ENCODE measurements around the gene DLL3. TPM values are rescaled to one million over a fixed set of nuclear protein-coding genes. Genes with fewer than 3 reads are reported as not detected.

DLL3 gene
- total RNA-seq, 3 donors from 2014 or later, result not detected

DNA sequence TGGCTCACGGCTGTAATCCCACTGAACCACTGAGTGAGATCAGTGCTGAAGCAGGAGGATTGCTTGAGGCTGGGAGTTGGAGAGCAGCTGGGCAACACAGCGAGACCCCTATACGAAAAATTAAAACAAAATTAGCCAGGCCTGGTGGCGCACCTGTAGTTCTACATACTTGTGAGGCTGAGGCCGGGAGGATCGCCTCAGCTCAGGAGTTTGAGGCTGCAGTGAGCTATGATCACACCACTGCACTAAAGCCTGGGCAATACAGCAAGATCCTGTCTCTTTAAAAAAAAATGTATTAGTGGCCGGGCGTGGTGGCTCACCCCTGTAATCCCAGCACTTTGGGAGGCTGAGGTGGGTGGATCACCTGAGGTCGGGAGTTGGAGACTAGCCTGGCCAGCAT, 9.9 kb downstream of the DLL3 start:
- Histone ChIP-seq H3K27ac (no peak overlapping the region), H3K27me3 (peaks cover 2 to 57% of the 10 kb centered on the region in 2 donors), H3K9me3 (no peaks in the 10 kb centered on the region), H3K4me1 (peaks cover 5 to 6% of the 10 kb centered on the region in 2 donors), H3K4me3 (no peak overlapping the region), H3K36me3 (no peaks in the 10 kb centered on the region)
- intact Hi-C loops (cut with DNase I; ENCODE audit: low total_unique reads), result no loop called here
- DNase-seq (ENCODE audit: low spot score in 2 of 2), result no peak
- TF ChIP-seq, protein P1, sequence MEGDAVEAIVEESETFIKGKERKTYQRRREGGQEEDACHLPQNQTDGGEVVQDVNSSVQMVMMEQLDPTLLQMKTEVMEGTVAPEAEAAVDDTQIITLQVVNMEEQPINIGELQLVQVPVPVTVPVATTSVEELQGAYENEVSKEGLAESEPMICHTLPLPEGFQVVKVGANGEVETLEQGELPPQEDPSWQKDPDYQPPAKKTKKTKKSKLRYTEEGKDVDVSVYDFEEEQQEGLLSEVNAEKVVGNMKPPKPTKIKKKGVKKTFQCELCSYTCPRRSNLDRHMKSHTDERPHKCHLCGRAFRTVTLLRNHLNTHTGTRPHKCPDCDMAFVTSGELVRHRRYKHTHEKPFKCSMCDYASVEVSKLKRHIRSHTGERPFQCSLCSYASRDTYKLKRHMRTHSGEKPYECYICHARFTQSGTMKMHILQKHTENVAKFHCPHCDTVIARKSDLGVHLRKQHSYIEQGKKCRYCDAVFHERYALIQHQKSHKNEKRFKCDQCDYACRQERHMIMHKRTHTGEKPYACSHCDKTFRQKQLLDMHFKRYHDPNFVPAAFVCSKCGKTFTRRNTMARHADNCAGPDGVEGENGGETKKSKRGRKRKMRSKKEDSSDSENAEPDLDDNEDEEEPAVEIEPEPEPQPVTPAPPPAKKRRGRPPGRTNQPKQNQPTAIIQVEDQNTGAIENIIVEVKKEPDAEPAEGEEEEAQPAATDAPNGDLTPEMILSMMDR (IDR thresholded peaks at IDR 0.05), result no peak
- TF ChIP-seq POLR2A (IDR thresholded peaks at IDR 0.05) (no peak), POLR2AphosphoS5 (IDR thresholded peaks at IDR 0.05) (no peak)

DNA sequence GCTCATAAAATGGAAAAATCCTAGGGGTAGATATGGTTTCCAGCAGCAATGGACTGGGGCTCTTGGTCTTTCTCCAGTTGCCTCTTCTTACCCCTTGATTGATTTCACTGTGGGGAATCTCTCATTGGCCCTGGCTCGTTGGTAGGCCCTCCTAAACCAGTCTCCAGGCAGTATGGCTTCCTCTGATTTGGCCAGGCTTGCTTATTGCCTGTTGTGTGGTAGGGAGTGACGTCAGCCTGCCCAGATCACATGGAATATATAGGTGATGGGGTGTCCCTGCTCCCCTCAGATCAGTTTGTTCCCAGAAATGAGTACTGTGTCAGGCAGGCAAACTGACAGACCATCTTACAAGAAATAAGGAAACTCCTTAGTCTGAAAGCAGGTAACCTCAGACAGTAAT, 10.5 kb downstream of the DLL3 start:
- intact Hi-C loops (cut with DNase I; ENCODE audit: low total_unique reads), result no loop called here
- H3K36me3 ChIP-seq, result no peaks in the 10 kb centered on the region
- peaks cover 0 to 56% of the 10 kb centered on the region in 2 donors for H3K27me3 ChIP-seq
- no peak overlapping the region for H3K27ac ChIP-seq
- DNase-seq (ENCODE audit: low spot score in 2 of 2), result no peak
- H3K4me3 ChIP-seq, result no peak overlapping the region
- no peaks in the 10 kb centered on the region for H3K9me3 ChIP-seq
- TF ChIP-seq POLR2AphosphoS5 (IDR thresholded peaks at IDR 0.05) (no peak), POLR2A (IDR thresholded peaks at IDR 0.05) (no peak)
- TF ChIP-seq, protein P1 (IDR thresholded peaks at IDR 0.05), result no peak
- peaks cover 5 to 6% of the 10 kb centered on the region in 2 donors for H3K4me1 ChIP-seq

DNA sequence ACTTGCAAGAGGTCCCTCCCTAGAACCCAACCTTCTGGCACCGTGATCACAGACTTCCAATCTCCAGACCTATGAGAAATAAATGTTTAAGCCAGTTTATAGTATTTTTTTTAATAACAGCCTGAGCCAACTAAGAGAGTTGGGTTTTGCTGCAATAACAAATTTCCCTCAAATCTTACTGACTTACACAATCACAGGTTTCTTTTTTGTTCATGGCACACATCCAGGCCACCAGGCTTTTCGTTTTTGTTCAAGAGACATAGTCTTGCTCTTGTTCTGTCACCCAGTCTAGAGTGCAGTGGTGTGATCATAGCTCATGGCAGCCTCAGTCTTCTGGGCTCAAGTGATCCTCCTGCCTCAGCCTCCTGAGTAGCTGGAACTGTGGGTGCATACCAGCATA, 14.2 kb downstream of the DLL3 start:
- Histone ChIP-seq H3K27ac (no peak overlapping the region), H3K4me1 (peaks cover 0 to 2% of the 10 kb centered on the region in 2 donors), H3K4me3 (no peak overlapping the region), H3K9me3 (no peaks in the 10 kb centered on the region), H3K27me3 (peaks cover 5 to 42% of the 10 kb centered on the region in 2 donors), H3K36me3 (no peaks in the 10 kb centered on the region)
- no peak for TF ChIP-seq POLR2AphosphoS5 (IDR thresholded peaks at IDR 0.05)
- TF ChIP-seq POLR2A (IDR thresholded peaks at IDR 0.05), result no peak
- DNase-seq (ENCODE audit: low spot score in 2 of 2), result no peak
- intact Hi-C loops (cut with DNase I; ENCODE audit: low total_unique reads), result no loop called here

DNA sequence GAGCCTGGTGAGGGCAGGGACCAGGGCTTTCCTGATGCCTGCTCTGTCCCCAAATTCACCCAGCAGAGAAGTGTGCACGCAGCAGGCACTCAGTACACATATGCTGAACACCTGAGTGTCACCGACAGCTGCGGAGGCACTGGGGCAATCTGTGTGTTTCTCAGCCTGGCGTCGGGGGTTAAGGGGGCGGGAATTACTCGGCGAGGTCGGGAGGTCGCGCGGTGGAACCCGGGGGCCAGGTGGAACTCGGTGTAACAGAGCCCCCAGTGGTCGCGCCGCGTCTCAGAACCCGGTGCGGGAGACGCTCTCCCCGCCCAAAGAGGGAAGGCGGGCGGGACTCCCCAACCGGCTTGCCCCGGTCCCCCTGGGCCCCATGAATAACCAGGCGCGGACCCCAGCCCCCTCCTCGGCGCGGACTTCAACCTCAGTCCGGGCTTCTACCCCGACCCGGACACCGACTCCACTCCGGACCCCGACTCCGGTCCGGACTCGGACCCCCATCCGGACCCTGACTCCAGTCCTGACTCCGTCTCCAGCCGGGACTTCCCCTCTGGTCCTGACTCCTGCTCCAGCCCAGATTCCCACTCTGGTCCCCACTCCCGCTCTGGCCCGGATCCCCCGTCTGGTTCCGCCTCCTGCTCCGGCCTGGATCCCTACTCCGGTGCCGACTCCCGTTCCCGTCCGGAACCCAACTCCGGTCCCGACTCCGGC, 16.2 kb downstream of the DLL3 start, which contains the start of gene SELENOV:
SELENOV (plus strand) TSS at position 300 of the 711 bp plus-strand sequence; CDS start at position 374, 74 bp downstream.
- no peak within 1 kb of the TSS for H3K27ac ChIP-seq
- TF ChIP-seq, protein P1 (IDR thresholded peaks at IDR 0.05), result no peak
- TF ChIP-seq POLR2AphosphoS5 (IDR thresholded peaks at IDR 0.05), result no peak
- TF ChIP-seq POLR2A (IDR thresholded peaks at IDR 0.05), result no peak

DNA sequence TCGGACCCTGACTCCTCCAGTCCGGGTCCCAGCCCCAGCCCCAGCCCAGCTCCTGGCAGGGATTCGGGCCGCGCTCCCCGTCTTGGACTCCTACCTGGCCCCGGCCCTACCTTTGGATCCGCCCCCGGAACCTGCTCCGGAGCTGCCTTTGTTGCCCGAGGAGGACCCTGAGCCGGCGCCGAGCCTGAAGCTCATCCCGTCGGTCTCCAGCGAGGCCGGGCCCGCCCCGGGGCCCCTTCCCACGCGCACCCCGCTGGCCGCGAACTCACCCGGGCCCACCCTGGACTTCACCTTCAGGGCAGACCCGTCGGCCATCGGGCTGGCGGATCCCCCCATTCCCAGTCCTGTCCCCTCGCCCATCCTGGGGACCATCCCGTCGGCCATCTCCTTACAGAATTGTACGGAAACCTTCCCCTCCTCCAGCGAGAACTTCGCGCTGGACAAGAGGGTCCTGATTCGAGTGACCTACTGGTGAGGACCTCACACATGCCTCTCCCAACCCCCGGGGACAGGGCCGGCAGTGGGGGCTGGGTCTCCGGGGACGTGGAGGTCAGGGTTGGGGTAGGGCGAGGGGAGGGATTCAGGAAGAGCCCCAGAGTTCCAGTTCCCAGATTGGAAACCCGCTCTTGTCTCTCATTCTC, 16.9 kb downstream of the DLL3 start:
- peak overlapping the region; percentile 6 to 65 (median 49) for H3K4me3 ChIP-seq
- peaks cover 0 to 2% of the 10 kb centered on the region in 2 donors for H3K4me1 ChIP-seq
- intact Hi-C loops (cut with DNase I; ENCODE audit: low total_unique reads), result no loop called here
- DNase-seq (ENCODE audit: low spot score in 2 of 2), result no peak
- no peak overlapping the region for H3K27ac ChIP-seq
- no peaks in the 10 kb centered on the region for H3K9me3 ChIP-seq
- TF ChIP-seq, protein P1 (IDR thresholded peaks at IDR 0.05), result no peak
- TF ChIP-seq POLR2AphosphoS5 (IDR thresholded peaks at IDR 0.05), result no peak
- no peak for TF ChIP-seq POLR2A (IDR thresholded peaks at IDR 0.05)
- no peaks in the 10 kb centered on the region for H3K36me3 ChIP-seq
- peaks cover 5 to 34% of the 10 kb centered on the region in 2 donors for H3K27me3 ChIP-seq

More for the DNA sequence above, 16.2 kb downstream of the DLL3 start, which contains the start of gene SELENOV:
- Histone ChIP-seq H3K27me3 (peaks cover 5 to 34% of the 10 kb centered on the region in 2 donors), H3K4me1 (peaks cover 0 to 2% of the 10 kb centered on the region in 2 donors), H3K4me3 (peak within 1 kb of the TSS; percentile 6 to 65 (median 49)), H3K9me3 (no peaks in the 10 kb centered on the region), H3K36me3 (no peaks in the 10 kb centered on the region)
- DNase-seq (ENCODE audit: low spot score in 2 of 2), result no peak
- intact Hi-C loops (cut with DNase I; ENCODE audit: low total_unique reads), result loop anchor here (1.0 kb wide), 1 partner anchor 39 kb away; no protein-coding TSS in a partner anchor
